Duodenal mucosa (tissue), 2 donors: Measurements from ENCODE around the gene GINS2.

ENCODE experiments used
- H3K27ac ChIP-seq: one replicate; pipeline ENCODE4 v1.7.0; 2013; ENCODE audit warnings: low read depth, low read length
- H3K27me3 ChIP-seq, 2 donors: one replicate each; pipeline ENCODE4 v1.7.0; 2013; ENCODE audit warnings: low read length in 2 of 2, control low read depth in 1 of 2; ENCODE audit not compliant: insufficient read depth in 2 of 2, control insufficient read depth in 1 of 2
- H3K36me3 ChIP-seq, 2 donors: one replicate each; pipeline ENCODE4 v1.7.0; 2013; ENCODE audit warnings: low read length in 2 of 2, control low read depth in 1 of 2; ENCODE audit not compliant: insufficient read depth in 2 of 2, control insufficient read depth in 1 of 2
- H3K4me1 ChIP-seq, 2 donors: one replicate each; pipeline ENCODE4 v1.7.0; 2013; ENCODE audit warnings: low read length in 2 of 2, control low read depth in 1 of 2; ENCODE audit not compliant: insufficient read depth in 2 of 2, control insufficient read depth in 1 of 2
- H3K4me3 ChIP-seq, 2 donors: one replicate each; pipeline ENCODE4 v1.7.0; 2013; ENCODE audit warnings: low read length in 2 of 2, low read depth in 1 of 2
- H3K9ac ChIP-seq, 2 donors: one replicate each; pipeline ENCODE4 v1.7.0; 2013; ENCODE audit warnings: low read length in 2 of 2, low read depth in 1 of 2
- H3K9me3 ChIP-seq, 2 donors: one replicate each; pipeline ENCODE4 v1.7.0; 2013; ENCODE audit warnings: low read length in 2 of 2, control low read depth in 1 of 2; ENCODE audit not compliant: control insufficient read depth in 1 of 2

The GINS2 gene

DNA sequence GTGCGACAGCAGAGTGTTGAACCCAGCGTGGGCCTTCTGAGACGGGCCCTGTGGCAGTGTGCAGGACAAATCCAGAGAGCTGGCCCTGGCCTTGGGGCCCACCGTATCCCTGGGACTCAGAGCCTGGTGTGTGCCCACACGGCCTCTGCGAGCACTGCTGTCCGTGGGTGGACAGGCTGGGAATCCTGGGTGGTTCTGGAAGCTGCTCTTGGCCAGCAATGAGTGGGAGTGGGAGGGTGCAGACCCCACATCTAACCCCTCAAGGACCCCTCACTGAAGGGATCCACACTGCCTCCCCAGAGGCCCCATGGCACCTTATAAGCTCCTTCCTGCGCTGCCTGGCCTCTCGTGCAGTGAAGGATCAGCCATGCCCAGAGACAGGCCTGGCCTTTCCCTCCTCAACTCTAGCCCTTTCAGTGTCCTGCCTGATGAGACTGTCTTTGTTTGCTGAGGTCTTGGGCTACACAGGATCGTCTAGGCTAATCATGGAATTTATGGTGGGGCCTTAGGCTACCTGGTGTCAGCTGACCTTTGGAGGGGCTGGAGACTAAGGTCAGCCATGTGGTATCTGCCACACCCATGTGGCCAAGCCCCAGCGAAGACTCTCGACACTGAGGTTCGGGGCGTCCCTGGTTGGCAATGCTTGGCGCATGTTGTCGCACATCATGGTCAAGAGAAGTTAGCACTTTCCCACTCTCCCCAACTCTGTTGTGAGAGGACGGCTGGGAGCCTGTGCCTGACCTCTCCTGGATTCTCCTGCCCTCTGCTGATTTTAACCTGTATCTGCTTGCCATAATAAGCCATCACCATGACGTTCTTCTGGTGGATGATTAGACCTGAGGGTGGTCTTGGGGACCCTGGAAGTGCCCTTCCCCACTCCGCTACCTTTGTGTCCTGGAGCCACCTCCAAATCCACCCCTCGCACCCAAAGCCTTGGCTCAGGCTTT lies 16.4 kb upstream of the GINS2 start:
- Histone ChIP-seq H3K36me3 (no peaks in the 10 kb centered on the region), H3K9me3 (no peaks in the 10 kb centered on the region), H3K4me3 (no peak overlapping the region), H3K9ac (no peak overlapping the region), H3K27me3 (no peaks in the 10 kb centered on the region), H3K4me1 (no peaks in the 10 kb centered on the region), H3K27ac (no peak overlapping the region)

DNA sequence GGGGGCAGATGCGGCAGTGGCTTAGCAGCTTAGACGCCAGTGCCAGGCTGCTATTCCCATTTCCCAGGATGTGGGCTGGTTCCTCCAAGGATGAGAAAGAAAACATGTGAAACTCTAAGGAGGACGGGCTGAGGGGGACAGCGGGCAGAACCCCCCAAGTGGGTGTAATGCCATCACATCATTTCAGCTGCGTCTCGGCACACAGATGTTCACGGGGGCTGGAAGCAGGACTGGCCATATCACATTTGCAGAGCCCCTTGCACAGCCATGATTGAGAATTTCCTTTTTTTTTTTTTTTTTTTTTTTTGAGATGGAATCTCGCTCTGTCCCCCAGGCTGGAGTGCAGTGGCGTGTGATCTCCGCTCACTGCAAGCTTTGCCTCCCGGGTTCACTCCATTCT lies 15.3 kb upstream of the GINS2 start:
- no peak overlapping the region for H3K27ac ChIP-seq
- H3K27me3 ChIP-seq, result no peaks in the 10 kb centered on the region
- no peak overlapping the region for H3K4me3 ChIP-seq
- no peaks in the 10 kb centered on the region for H3K36me3 ChIP-seq
- H3K9me3 ChIP-seq, result no peaks in the 10 kb centered on the region
- no peaks in the 10 kb centered on the region for H3K4me1 ChIP-seq
- no peak overlapping the region for H3K9ac ChIP-seq

DNA sequence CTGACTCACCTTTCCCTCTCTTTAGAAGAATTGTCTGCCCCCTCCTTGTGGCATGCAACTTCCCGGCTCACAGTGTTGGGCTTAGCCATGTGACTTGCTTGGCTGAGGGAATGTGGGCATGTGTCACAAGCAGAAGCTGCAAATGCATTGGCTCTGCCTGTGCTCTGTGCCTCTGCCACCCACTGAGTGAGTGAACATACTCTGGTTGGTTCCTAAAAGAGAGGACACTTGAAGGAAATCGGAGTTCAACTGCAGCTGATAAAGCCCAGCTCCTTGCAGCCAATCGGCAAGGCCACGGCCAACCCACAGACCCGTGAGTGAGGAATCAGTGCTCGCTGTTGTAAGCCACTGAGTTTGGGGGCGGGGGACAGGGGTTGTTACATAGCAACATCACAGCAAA lies 10.9 kb upstream of the GINS2 start:
- no peak overlapping the region for H3K27ac ChIP-seq

DNA sequence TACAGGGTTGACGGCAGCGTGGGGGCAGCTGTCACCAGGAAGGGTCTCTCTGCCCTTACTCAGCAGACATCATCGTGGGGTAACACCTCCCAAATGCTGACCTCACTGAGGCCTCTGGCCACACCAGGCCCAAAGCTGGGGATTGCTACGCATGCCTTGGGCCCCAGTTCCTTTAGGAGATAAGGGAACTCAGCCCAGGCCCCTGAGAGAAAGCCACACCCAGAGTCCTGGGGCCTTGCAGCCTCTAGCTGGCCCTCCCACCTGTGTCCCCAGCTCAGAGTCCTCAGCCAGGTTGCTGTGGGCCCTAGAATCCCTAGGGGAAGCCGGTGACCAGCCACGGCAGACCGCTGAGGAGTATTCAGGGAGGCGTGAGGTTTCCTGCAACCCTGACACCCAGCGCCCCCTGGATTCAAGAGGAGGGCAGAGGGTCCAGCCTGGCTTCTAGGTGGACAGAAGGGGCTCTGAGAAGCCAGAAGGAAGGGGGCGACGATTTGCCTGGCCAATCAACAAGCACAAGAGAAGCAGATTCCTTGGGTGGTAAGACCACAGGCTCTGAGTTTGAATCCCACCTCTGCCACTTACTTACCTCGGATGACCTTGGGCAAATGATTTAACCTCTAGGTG lies 10.3 kb upstream of the GINS2 start:
- Histone ChIP-seq H3K27ac (no peak overlapping the region), H3K9me3 (no peaks in the 10 kb centered on the region), H3K9ac (no peak overlapping the region), H3K4me1 (no peaks in the 10 kb centered on the region), H3K4me3 (no peak overlapping the region), H3K36me3 (no peaks in the 10 kb centered on the region), H3K27me3 (peaks cover 0 to 10% of the 10 kb centered on the region in 2 donors)

More for the DNA sequence above, 10.9 kb upstream of the GINS2 start:
- Histone ChIP-seq H3K27me3 (peaks cover 0 to 9% of the 10 kb centered on the region in 2 donors), H3K4me3 (no peak overlapping the region), H3K9ac (no peak overlapping the region), H3K4me1 (no peaks in the 10 kb centered on the region), H3K36me3 (no peaks in the 10 kb centered on the region), H3K9me3 (no peaks in the 10 kb centered on the region)

DNA sequence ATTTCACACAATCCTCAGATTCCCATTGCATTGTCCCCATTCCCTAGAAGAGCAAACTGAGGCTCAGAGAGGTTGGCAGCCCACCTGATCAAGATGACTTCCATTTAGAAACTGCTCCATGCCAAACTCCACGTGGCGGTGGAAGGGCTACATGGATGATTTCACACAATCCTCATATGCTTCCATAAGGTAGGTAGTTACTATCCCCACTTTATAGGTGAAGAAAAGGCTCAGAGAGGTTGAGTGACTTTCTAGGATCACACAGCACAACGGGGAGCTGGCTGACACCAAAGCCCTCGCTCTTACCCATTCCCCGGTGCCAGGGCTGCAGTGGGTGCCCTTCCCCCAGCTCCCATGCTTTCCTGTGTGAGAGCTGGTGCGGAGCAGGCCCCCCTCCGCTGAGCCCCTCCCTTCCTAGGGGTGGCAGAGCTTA lies 9.7 kb upstream of the GINS2 start:
- Histone ChIP-seq H3K4me3 (no peak overlapping the region), H3K9ac (no peak overlapping the region), H3K36me3 (no peaks in the 10 kb centered on the region), H3K27me3 (peaks cover 0 to 10% of the 10 kb centered on the region in 2 donors), H3K4me1 (no peaks in the 10 kb centered on the region), H3K9me3 (no peaks in the 10 kb centered on the region), H3K27ac (no peak overlapping the region)

DNA sequence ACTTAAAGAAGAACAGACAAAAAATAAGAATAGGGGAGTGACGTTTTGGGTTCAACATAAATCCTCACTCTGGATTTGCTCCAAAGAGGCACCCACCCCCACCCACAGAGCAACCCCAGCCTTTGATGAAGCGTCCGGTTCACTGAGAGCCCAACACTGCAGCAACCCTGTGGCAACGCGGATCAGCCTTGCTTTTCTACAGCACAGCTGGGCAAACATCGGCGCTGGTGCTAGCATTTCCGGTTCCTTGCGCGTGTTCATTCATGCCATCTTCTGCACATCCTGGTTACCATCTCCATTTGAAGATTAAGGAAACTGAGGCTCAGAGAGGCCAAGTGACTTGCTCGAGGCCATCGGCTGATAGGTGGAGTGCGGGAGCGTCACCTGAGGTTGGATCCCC lies 8.7 kb upstream of the GINS2 start:
- no peak overlapping the region for H3K27ac ChIP-seq
- peaks cover 0 to 10% of the 10 kb centered on the region in 2 donors for H3K27me3 ChIP-seq
- H3K4me1 ChIP-seq, result no peaks in the 10 kb centered on the region
- no peaks in the 10 kb centered on the region for H3K9me3 ChIP-seq
- no peak overlapping the region for H3K9ac ChIP-seq
- H3K36me3 ChIP-seq, result no peaks in the 10 kb centered on the region
- H3K4me3 ChIP-seq, result no peak overlapping the region

DNA sequence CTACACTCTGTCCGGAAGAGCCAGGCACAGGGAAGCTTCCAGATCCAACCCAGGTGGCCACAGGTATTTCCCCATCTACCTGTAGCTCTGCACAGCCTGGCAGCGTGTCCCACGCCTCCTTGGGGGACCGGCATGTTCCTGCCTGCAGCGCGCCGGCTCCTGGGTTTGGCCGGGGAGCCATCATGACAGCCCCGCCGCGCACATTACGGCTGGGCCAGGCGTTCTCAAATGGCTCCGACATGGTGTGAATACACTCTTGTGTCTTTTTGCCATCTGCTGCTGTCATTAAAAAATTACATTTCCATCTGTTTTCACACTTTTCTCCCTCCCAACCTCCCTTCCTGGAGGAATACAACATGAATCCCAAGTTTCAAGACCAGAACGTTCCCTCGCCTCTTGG lies 8.0 kb upstream of the GINS2 start:
- H3K36me3 ChIP-seq, result no peaks in the 10 kb centered on the region
- H3K4me1 ChIP-seq, result no peaks in the 10 kb centered on the region
- peaks cover 0 to 10% of the 10 kb centered on the region in 2 donors for H3K27me3 ChIP-seq
- no peak overlapping the region for H3K27ac ChIP-seq
- no peak overlapping the region for H3K4me3 ChIP-seq
- H3K9ac ChIP-seq, result no peak overlapping the region
- no peaks in the 10 kb centered on the region for H3K9me3 ChIP-seq

DNA sequence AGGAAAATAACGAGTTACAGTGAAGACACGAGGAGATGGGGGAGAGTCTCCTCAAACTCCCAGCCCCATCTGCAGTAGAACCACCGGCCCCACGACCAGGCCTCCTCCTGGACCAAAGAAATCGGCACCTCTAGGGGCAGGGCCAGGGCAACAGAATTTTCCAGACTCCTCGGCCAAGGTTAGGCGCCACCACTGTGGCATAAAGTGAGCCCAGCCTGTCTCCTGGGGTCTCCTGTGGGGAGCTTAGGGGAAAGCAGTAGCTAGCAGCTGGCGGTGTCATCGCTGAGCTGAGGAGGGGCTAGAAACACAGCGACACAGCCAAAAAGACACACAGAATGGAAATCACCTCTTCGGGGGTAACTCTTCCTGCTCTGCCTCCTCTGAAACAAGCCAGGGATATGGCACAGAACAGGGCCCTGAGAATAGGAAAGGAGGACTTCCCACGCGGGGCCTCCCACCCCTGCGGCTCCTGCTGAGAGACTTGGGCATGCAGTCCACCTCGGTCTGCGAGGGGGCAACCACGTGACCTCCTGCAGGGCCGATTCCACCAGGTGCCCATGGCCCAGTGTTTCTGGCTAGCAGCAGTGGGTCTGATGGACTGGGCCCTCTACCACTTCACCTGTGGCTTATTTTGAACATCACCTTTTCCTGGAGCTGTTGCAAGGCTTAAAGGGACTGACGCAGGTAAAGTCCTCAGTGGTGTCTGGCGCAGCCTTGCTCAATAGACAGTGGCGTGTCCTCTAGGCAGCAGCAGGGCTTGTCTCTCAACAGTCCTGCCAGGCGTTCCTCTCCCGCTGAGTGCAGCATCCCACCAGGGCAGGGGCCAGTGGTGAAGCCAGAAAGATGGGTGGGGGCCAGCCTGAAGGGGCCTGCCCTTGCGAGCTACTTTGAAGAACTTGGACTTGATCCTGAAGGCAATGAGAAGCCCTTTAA lies 6.7 kb upstream of the GINS2 start:
- no peaks in the 10 kb centered on the region for H3K9me3 ChIP-seq
- no peak overlapping the region for H3K9ac ChIP-seq

DNA sequence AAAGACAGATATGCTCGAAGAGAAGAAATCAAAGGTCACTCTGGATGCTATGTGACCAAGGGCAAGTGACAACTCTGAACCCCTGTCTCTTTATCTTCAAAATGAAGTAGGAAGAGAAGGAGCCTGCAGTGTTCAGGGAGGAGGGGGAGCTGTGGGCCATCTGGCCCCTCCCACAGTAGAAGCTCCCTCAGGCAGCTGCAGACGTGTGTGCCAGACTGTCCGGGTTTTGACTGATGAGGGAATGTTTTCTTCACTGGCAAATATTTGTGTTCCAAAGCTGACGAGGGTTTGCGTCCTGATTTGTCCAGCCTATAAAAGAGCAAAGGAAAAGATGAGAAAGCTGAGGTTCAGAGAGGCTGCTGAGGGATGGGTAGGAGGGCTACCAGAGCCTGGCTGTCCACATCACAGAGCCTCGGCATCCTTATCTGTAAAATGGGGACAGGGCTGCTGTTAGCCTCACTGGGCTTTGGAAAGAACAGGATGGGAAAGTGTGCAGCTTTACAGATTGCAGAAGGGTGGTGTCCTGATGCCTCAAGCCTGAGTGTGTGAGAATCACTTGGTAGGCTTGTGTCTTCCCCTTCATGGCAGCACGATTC lies 1.8 kb upstream of the GINS2 start:
- no peaks in the 10 kb centered on the region for H3K36me3 ChIP-seq
- peaks cover 6 to 20% of the 10 kb centered on the region in 2 donors for H3K4me1 ChIP-seq
- no peak overlapping the region for H3K9ac ChIP-seq
- H3K27me3 ChIP-seq, result peaks cover 0 to 4% of the 10 kb centered on the region in 2 donors
- no peak overlapping the region for H3K27ac ChIP-seq
- no peak overlapping the region for H3K4me3 ChIP-seq
- H3K9me3 ChIP-seq, result no peaks in the 10 kb centered on the region

More for the DNA sequence above, 6.7 kb upstream of the GINS2 start:
- peaks cover 0 to 10% of the 10 kb centered on the region in 2 donors for H3K27me3 ChIP-seq
- no peaks in the 10 kb centered on the region for H3K4me1 ChIP-seq
- no peak overlapping the region for H3K27ac ChIP-seq
- no peaks in the 10 kb centered on the region for H3K36me3 ChIP-seq
- H3K4me3 ChIP-seq, result no peak overlapping the region
